Esophagus muscularis mucosa (tissue), 4 donors: ENCODE results near the gene CARMIL3.

Experiments used
- CTCF ChIP-seq, 3 experiments: fragments of 200-600 bp in 2 of 3; fragments of 450-650 bp in 1 of 3; sonication (generic) in 2 of 3; IDR thresholded peaks; one replicate each; pipeline ENCODE4 v1.5.1; 2017 to 2019; ENCODE audit warnings: antibody characterized with exemption in 3 of 3, mild to moderate bottlenecking in 2 of 3, moderate library complexity in 1 of 3
- EP300 ChIP-seq: sonication (generic); formaldehyde crosslinking; IDR thresholded peaks from one replicate; pipeline ENCODE4 v1.6.1; 2017; ENCODE audit warnings: antibody characterized with exemption
- POLR2A ChIP-seq: fragments of 450-650 bp; IDR thresholded peaks from one replicate; pipeline ENCODE4 v1.6.1; 2017; ENCODE audit warnings: antibody characterized with exemption, moderate library complexity, mild to moderate bottlenecking, low read depth
- POLR2AphosphoS5 ChIP-seq, 2 donors: sonication (generic); formaldehyde crosslinking; IDR thresholded peaks; one replicate each; pipeline ENCODE4 v1.6.1; 2017; ENCODE audit warnings: antibody characterized with exemption in 2 of 2

GRCh38 chr14:24084440-24084839, 32.6 kb downstream of the CARMIL3 start:
- TF ChIP-seq CTCF (IDR thresholded peaks at IDR 0.05) = no peak
- TF ChIP-seq POLR2A = no peak
- no peak for TF ChIP-seq EP300
- no peak for TF ChIP-seq POLR2AphosphoS5 (IDR thresholded peaks at IDR 0.05)
